Measurements from ENCODE around the gene POLK. TPM values are rescaled to one million over a fixed set of nuclear protein-coding genes. Genes with fewer than 3 reads are reported as not detected.
A peak's percentile ranks its signal among the peaks of the same experiment; 100 is the strongest.

Gene POLK
- total RNA-seq, 1 experiment from 2014 or later: 34.9 TPM

- no peak for TF ChIP-seq CTCF (IDR thresholded peaks at IDR 0.05; ENCODE audit: unreplicated experiment)
- no peak for DNase-seq
- Mint-ChIP-seq H3K36me3 (ENCODE audit: insufficient read depth, unreplicated experiment) (no peaks in the 10 kb centered on the region), H3K4me3 (ENCODE audit: low read depth, unreplicated experiment) (no peak overlapping the region), H3K27ac (ENCODE audit: unreplicated experiment) (no peak overlapping the region), H3K4me1 (ENCODE audit: low read depth, unreplicated experiment) (peaks cover 14% of the 10 kb centered on the region), H3K27me3 (ENCODE audit: unreplicated experiment) (no peaks in the 10 kb centered on the region), H3K9me3 (ENCODE audit: low read depth, unreplicated experiment) (no peaks in the 10 kb centered on the region)
- intact Hi-C loops (cut with micrococcal nuclease; ENCODE audit: unreplicated experiment): no loop called here
- BruUV-seq (replicated peaks): no TSS peak
- CTCF ChIA-PET: no interaction called here
These were observed 105.4 kb downstream of the POLK start for GRCh38 chr5:75616971-75617621.

GRCh38 chr5:75617736-75618352, 106.2 kb downstream of the POLK start:
- TF ChIP-seq CTCF (IDR thresholded peaks at IDR 0.05; ENCODE audit: unreplicated experiment): no peak
- BruUV-seq (replicated peaks): no TSS peak
- intact Hi-C loops (cut with micrococcal nuclease; ENCODE audit: unreplicated experiment): no loop called here
- Mint-ChIP-seq H3K27ac (ENCODE audit: unreplicated experiment) (no peak overlapping the region), H3K9me3 (ENCODE audit: low read depth, unreplicated experiment) (no peaks in the 10 kb centered on the region), H3K4me3 (ENCODE audit: low read depth, unreplicated experiment) (no peak overlapping the region), H3K36me3 (ENCODE audit: insufficient read depth, unreplicated experiment) (no peaks in the 10 kb centered on the region), H3K4me1 (ENCODE audit: low read depth, unreplicated experiment) (peaks cover 22% of the 10 kb centered on the region), H3K27me3 (ENCODE audit: unreplicated experiment) (no peaks in the 10 kb centered on the region)
- no peak for DNase-seq
- CTCF ChIA-PET: no interaction called here

- CTCF ChIA-PET: interaction anchor here (1.6 kb wide), 1 partner anchor 24 kb away, joined by 3 read pairs; no protein-coding TSS in a partner anchor
- no peak overlapping the region for H3K4me3 Mint-ChIP-seq (ENCODE audit: low read depth, unreplicated experiment)
- intact Hi-C loops (cut with micrococcal nuclease; ENCODE audit: unreplicated experiment): no loop called here
- H3K9me3 Mint-ChIP-seq (ENCODE audit: low read depth, unreplicated experiment): no peaks in the 10 kb centered on the region
- no peaks in the 10 kb centered on the region for H3K27me3 Mint-ChIP-seq (ENCODE audit: unreplicated experiment)
- no peaks in the 10 kb centered on the region for H3K36me3 Mint-ChIP-seq (ENCODE audit: insufficient read depth, unreplicated experiment)
- no peak for TF ChIP-seq CTCF (IDR thresholded peaks at IDR 0.05; ENCODE audit: unreplicated experiment)
- DNase-seq: no peak
- peaks cover 40% of the 10 kb centered on the region for H3K4me1 Mint-ChIP-seq (ENCODE audit: low read depth, unreplicated experiment)
- H3K27ac Mint-ChIP-seq (ENCODE audit: unreplicated experiment): no peak overlapping the region
- no TSS peak for BruUV-seq (replicated peaks)
These were observed 108.7 kb downstream of the POLK start for GRCh38 chr5:75620184-75620959.

GRCh38 chr5:75622564-75622963, 110.9 kb downstream of the POLK start:
- Mint-ChIP-seq H3K9me3 (ENCODE audit: low read depth, unreplicated experiment) (no peaks in the 10 kb centered on the region), H3K27me3 (ENCODE audit: unreplicated experiment) (no peaks in the 10 kb centered on the region), H3K27ac (ENCODE audit: unreplicated experiment) (peak overlapping the region; percentile 74), H3K4me1 (ENCODE audit: low read depth, unreplicated experiment) (peaks cover 46% of the 10 kb centered on the region), H3K4me3 (ENCODE audit: low read depth, unreplicated experiment) (no peak overlapping the region), H3K36me3 (ENCODE audit: insufficient read depth, unreplicated experiment) (no peaks in the 10 kb centered on the region)
- no peak for TF ChIP-seq CTCF (IDR thresholded peaks at IDR 0.05; ENCODE audit: unreplicated experiment)
- no TSS peak for BruUV-seq (replicated peaks)
- CTCF ChIA-PET: interaction anchor here (0.7 to 1.8 kb wide), 5 partner anchors 10 to 59 kb away, joined by 3 to 5 read pairs (median 4); no protein-coding TSS in a partner anchor
- intact Hi-C loops (cut with micrococcal nuclease; ENCODE audit: unreplicated experiment): no loop called here
- DNase-seq: peak; percentile 44

Measured in Calu3 (cell line).